ENCODE measurements around the gene PGBD2.
"Not testable (repeated sequence)": the region's sequence is repeated elsewhere in the genome, so short reads cannot be mapped to it uniquely, and the experiment has no call there.

PGBD2 gene

GRCh38 chr1:248945453-248945852, 39.4 kb downstream of the PGBD2 start:
- H3K4me3 ChIP-seq (ENCODE audit: low read depth, low read length); H3K9me3 ChIP-seq; DNase-seq: not testable (repeated sequence)

GRCh38 chr1:248945856-248946416, 39.9 kb downstream of the PGBD2 start:
- H3K4me1 ChIP-seq; H3K36me3 ChIP-seq; H3K9me3 ChIP-seq; H3K27me3 ChIP-seq; DNase-seq; H3K4me3 ChIP-seq (ENCODE audit: low read depth, low read length): not testable (repeated sequence)

More at GRCh38 chr1:248945453-248945852, 39.4 kb downstream of the PGBD2 start:
- H3K27me3 ChIP-seq, H3K36me3 ChIP-seq, H3K4me1 ChIP-seq: not testable (repeated sequence)

Data from BE2C (cell line).